Activated CD4-positive, CD25-positive, alpha-beta regulatory T cell treated with anti-CD3 and anti-CD28 coated beads, Interleukin-2, amount 50 U/mL, for 16 hours (primary cell): ENCODE measurements around the gene PLXNA2.

Experiments used
- DNase-seq: peaks from one replicate; pipeline ENCODE4 v3.0.0-alpha.2; 2020; ENCODE audit warnings: low read depth, low spot score

The PLXNA2 gene

GRCh38 chr1:208182880-208183645 is 61.1 kb downstream of the PLXNA2 start:
- DNase-seq: no peak

- no peak for DNase-seq
Observed at GRCh38 chr1:208181364-208181763, 62.8 kb downstream of the PLXNA2 start.

GRCh38 chr1:208180421-208180820 is 63.8 kb downstream of the PLXNA2 start:
- DNase-seq: no peak

GRCh38 chr1:208179961-208180409 is 64.2 kb downstream of the PLXNA2 start:
- no peak for DNase-seq

GRCh38 chr1:208179263-208179816 is 64.8 kb downstream of the PLXNA2 start:
- no peak for DNase-seq

GRCh38 chr1:208178091-208178529 is 66.1 kb downstream of the PLXNA2 start:
- no peak for DNase-seq

- no peak for DNase-seq
Observed at GRCh38 chr1:208177656-208178055, 66.5 kb downstream of the PLXNA2 start.

- DNase-seq: no peak
Observed at GRCh38 chr1:208176649-208177048, 67.5 kb downstream of the PLXNA2 start.

- DNase-seq: no peak
Observed at GRCh38 chr1:208175508-208175895, 68.7 kb downstream of the PLXNA2 start.

GRCh38 chr1:208174731-208175507 is 69.3 kb downstream of the PLXNA2 start:
- DNase-seq: no peak

- no peak for DNase-seq
Observed at GRCh38 chr1:208174200-208174599, 70.0 kb downstream of the PLXNA2 start.

- DNase-seq: no peak
Observed at GRCh38 chr1:208173749-208174148, 70.4 kb downstream of the PLXNA2 start.

- no peak for DNase-seq
Observed at GRCh38 chr1:208172423-208173145, 71.6 kb downstream of the PLXNA2 start.

GRCh38 chr1:208171616-208172422 is 72.4 kb downstream of the PLXNA2 start:
- no peak for DNase-seq

GRCh38 chr1:208170252-208170651 is 73.9 kb downstream of the PLXNA2 start:
- DNase-seq: no peak

GRCh38 chr1:208169081-208169879 is 74.9 kb downstream of the PLXNA2 start:
- DNase-seq: no peak

- no peak for DNase-seq
Observed at GRCh38 chr1:208167261-208167869, 76.8 kb downstream of the PLXNA2 start.

GRCh38 chr1:208166340-208167138 is 77.6 kb downstream of the PLXNA2 start:
- DNase-seq: no peak

- no peak for DNase-seq
Observed at GRCh38 chr1:208165659-208166058, 78.5 kb downstream of the PLXNA2 start.
